LNCAP (cell line): ENCODE data around the gene OXCT1.

Experiments used
- CTCF ChIP-seq: fragments of 450-650 bp; IDR thresholded peaks from 2 replicates; pipeline ENCODE4 v1.5.1; 2017; ENCODE audit warnings: mild to moderate bottlenecking

OXCT1 gene

DNA sequence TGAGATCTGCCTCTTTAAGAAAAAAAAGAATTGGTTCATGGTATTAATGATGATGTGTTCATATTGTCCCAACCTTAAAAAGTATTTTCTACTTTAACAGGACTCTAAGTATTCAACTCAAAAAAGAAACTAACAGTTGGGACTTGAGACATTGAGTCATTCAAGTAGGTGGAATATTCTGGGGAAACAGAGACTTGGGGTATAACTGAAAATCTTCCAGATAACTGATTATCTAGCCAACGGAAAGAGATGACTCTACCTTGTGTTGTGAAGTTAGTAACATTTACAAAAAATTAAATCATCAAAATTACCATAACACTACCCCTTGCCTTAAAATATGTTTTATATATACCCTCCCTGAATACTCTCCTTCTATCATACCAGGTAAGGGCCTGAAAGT lies 19.1 kb downstream of the OXCT1 start:
- TF ChIP-seq CTCF = no peak

DNA sequence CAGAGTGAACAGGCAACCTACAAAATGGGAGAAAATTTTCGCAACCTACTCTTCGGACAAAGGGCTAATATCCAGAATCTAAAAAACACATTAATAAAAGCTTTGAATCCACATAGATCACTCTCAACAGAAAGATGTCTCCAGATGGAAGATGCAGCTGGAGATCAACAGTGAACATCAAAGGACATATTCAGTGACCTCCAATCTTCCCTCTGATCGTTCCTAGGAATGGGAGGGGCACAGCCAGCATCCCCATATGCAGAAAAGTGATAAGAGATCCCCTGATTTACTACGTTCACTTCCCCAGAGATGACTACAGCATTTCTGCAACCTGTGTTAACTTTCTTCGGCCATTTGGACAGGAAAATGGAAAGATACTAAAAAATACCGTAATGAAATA lies 21.2 kb downstream of the OXCT1 start:
- no peak for TF ChIP-seq CTCF

GRCh38 chr5:41844502-41844901 lies 25.7 kb downstream of the OXCT1 start:
- no peak for TF ChIP-seq CTCF

GRCh38 chr5:41843456-41844370 lies 26.5 kb downstream of the OXCT1 start:
- peak; percentile 80 for TF ChIP-seq CTCF

- TF ChIP-seq CTCF = no peak
Measured at GRCh38 chr5:41842777-41843176, 27.4 kb downstream of the OXCT1 start.

GRCh38 chr5:41841325-41841724 lies 28.9 kb downstream of the OXCT1 start:
- TF ChIP-seq CTCF = no peak

DNA sequence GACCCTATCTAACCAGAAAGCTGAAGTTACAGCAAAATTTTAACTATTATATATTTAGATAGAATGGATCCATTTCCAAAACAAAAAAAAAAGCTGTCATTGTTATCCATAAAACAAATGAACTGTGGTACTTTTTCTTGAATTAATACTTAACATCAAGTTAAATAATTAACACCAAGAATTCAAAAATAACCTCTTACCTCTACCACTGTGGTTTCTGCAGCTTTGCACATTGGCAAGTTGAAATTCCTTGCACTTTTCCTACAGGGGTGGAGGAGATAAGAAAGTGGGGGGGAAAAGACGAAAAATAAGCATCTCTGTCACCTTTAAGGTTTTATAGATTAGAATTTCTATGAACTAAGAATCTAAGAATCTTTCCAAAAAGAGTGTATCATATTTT lies 30.0 kb downstream of the OXCT1 start:
- TF ChIP-seq CTCF = no peak

DNA sequence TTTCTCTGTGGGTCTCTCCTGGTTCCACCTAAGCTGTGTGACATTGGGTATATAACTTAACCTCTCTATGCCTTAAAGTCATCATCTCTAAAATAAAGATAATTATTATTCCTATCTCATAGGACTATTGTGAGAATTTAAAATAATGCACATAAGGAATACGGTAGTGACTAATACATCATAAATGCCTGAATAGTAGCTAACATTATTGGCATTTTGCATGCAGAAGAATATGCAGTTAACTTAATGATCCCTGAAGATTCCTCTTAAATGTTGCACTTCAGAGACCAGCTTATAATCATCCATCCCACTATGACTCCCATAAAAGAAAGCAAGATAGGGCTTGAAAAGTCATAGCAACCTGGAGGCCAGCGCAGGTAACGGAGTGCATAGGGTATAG lies 32.4 kb downstream of the OXCT1 start:
- no peak for TF ChIP-seq CTCF
